ENCODE results near the gene ERN1. TPM values are rescaled to one million over a fixed set of nuclear protein-coding genes. Genes with fewer than 3 reads are reported as not detected.

The ERN1 gene
- total and polyA plus RNA-seq, 2 of the 8 experiments (the other 6 are each of a cell fraction or from before 2014, with no cell fraction given): 1.8 to 3.9 TPM

GRCh38 chr17:64039106-64039400, 90.9 kb downstream of the ERN1 start:
- Histone ChIP-seq H3K56ac (replicated peaks; ENCODE audit: insufficient read length, low read depth, low read length) (no peak overlapping the region), H2BK15ac (ENCODE audit: low read length) (no peak overlapping the region), H3K27ac (ENCODE audit: low read depth, low read length) (no peak overlapping the region), H3K4me2 (ENCODE audit: insufficient read depth in 1 of 2, low read depth in 2 of 2, low read length in 2 of 2) (no peak overlapping the region), H3K27me3 (replicated peaks in 1 of 4; ENCODE audit: control insufficient read depth in 3 of 4, extremely low read depth in 1 of 4, insufficient read depth in 3 of 4, low read length in 3 of 4) (no peaks in the 10 kb centered on the region), H2BK5ac (ENCODE audit: low read depth, low read length) (no peak overlapping the region), H3K36me3 (ENCODE audit: control insufficient read depth in 2 of 4, insufficient read depth in 4 of 4, low read length in 3 of 4) (no peaks in the 10 kb centered on the region), H2AFZ (ENCODE audit: low read length) (no peak overlapping the region), H2AK5ac (ENCODE audit: low read depth, low read length) (no peak overlapping the region), H3K9ac (replicated peaks in 1 of 4; ENCODE audit: extremely low read depth in 1 of 4, low read depth in 3 of 4, low read length in 3 of 4) (no peak overlapping the region), H4K8ac (ENCODE audit: extremely low read depth, insufficient read depth, low read length) (no peak overlapping the region), H3K79me1 (ENCODE audit: low read depth, low read length) (no peaks in the 10 kb centered on the region; the same call in 1 of the 2 replicates), H3K9me3 (ENCODE audit: insufficient read depth in 2 of 2, low read depth in 1 of 2, low read length in 1 of 2) (no peaks in the 10 kb centered on the region), H3K23me2 (ENCODE audit: low read depth, low read length) (no peaks in the 10 kb centered on the region), H2BK20ac (ENCODE audit: low read length) (no peak overlapping the region), H4K5ac (ENCODE audit: insufficient read length, low read depth, low read length) (no peak overlapping the region), H4K20me1 (replicated peaks in 1 of 2; ENCODE audit: control insufficient read depth in 1 of 2, insufficient read depth in 2 of 2, low read length in 2 of 2) (no peaks in the 10 kb centered on the region), H3K79me2 (ENCODE audit: control insufficient read depth in 1 of 2, insufficient read depth in 2 of 2, low read length in 2 of 2) (no peaks in the 10 kb centered on the region), H3K23ac (ENCODE audit: insufficient read length) (no peak overlapping the region), H3K18ac (ENCODE audit: extremely low read depth, low read length) (no peak overlapping the region), H2BK12ac (ENCODE audit: low read depth, low read length) (no peak overlapping the region), H3K4me3 (ENCODE audit: extremely low read depth in 1 of 4, insufficient read depth in 2 of 4, low read depth in 3 of 4, low read length in 4 of 4) (no peak overlapping the region), H3K4ac (replicated peaks; ENCODE audit: insufficient read length, low read depth, low read length) (no peak overlapping the region), H4K91ac (replicated peaks; ENCODE audit: insufficient read length, low read length) (no peak overlapping the region), H3K4me1 (replicated peaks in 1 of 4; ENCODE audit: control insufficient read depth in 3 of 4, insufficient read depth in 4 of 4, low read length in 3 of 4) (no peaks in the 10 kb centered on the region), H3K14ac (ENCODE audit: insufficient read length) (no peak overlapping the region), H2BK120ac (replicated peaks; ENCODE audit: low read depth, low read length) (no peak overlapping the region)
- POLR2A ChIA-PET (ENCODE audit: partially characterized antibody): no interaction called here
- CTCF ChIA-PET (ENCODE audit: partially characterized antibody): interaction anchor here (0.8 to 6.1 kb wide), 4 partner anchors 10 to 253 kb away, joined by 3 to 33 read pairs (median 15); no protein-coding TSS in a partner anchor
- no peak for FAIRE-seq
- WGBS, 2 experiments (ENCODE audit: extremely low coverage in 1 of 2, insufficient coverage in 1 of 2, insufficient read length in 1 of 2, insufficient replicate concordance in 2 of 2, low coverage in 1 of 2, low lambda C conversion rate in 2 of 2, missing lambda C conversion rate in 1 of 2): 95% methylated on average over 3 of the region's 3 CpGs; no CpG with 5 or more reads in 1 of the 2 experiments
- no peak for DNase-seq (ENCODE audit: low read depth in 1 of 2, low spot score in 2 of 2)
- TF ChIP-seq CHD1 (IDR thresholded peaks at IDR 0.05; ENCODE audit: low read depth, low read length) (no peak), BCL11A (IDR thresholded peaks at IDR 0.05; ENCODE audit: low read depth in 2 of 2, low read length in 2 of 2) (no peak), NRF1 (IDR thresholded peaks at IDR 0.05; ENCODE audit: low read depth, low read length) (no peak), EGR1 (IDR thresholded peaks at IDR 0.05; ENCODE audit: borderline replicate concordance, low read depth, low read length) (no peak), YY1 (IDR thresholded peaks at IDR 0.05; ENCODE audit: low read depth, low read length) (no peak), RAD21 (IDR thresholded peaks at IDR 0.05 in 1 of 2, conservative IDR thresholded peaks at IDR 0.05 in 1 of 2; ENCODE audit: low read depth in 2 of 2, low read length in 2 of 2) (no peak), RXRA (IDR thresholded peaks at IDR 0.05; ENCODE audit: insufficient read depth, low read depth, low read length) (no peak), TAF7 (optimal IDR thresholded peaks at IDR 0.05; ENCODE audit: borderline replicate concordance, low read depth, low read length) (no peak), TCF12 (IDR thresholded peaks at IDR 0.05; ENCODE audit: low read depth, low read length) (no peak), PHF8 (conservative IDR thresholded peaks at IDR 0.05; ENCODE audit: low read depth, low read length) (no peak), TBP (IDR thresholded peaks at IDR 0.05; ENCODE audit: low read depth, low read length) (no peak)
- TF ChIP-seq, protein P1, sequence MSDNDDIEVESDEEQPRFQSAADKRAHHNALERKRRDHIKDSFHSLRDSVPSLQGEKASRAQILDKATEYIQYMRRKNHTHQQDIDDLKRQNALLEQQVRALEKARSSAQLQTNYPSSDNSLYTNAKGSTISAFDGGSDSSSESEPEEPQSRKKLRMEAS (IDR thresholded peaks at IDR 0.05): no peak
- TF ChIP-seq, protein P2, sequence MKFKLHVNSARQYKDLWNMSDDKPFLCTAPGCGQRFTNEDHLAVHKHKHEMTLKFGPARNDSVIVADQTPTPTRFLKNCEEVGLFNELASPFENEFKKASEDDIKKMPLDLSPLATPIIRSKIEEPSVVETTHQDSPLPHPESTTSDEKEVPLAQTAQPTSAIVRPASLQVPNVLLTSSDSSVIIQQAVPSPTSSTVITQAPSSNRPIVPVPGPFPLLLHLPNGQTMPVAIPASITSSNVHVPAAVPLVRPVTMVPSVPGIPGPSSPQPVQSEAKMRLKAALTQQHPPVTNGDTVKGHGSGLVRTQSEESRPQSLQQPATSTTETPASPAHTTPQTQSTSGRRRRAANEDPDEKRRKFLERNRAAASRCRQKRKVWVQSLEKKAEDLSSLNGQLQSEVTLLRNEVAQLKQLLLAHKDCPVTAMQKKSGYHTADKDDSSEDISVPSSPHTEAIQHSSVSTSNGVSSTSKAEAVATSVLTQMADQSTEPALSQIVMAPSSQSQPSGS (IDR thresholded peaks at IDR 0.05; ENCODE audit: low read length): no peak
